HTERT RPE-1 (cell line): ENCODE results near the gene ESPN.
"Not testable (repeated sequence)": the region's sequence is repeated elsewhere in the genome, so short reads cannot be mapped to it uniquely, and the experiment has no call there.

ENCODE experiments used
- in situ Hi-C: fragments of 300-500 bp; cut with MboI; formaldehyde crosslinking; loops from 4 replicates; pipeline ENCODE4 v1.14.3; 2020; ENCODE audit warnings: low sequenced_read_pairs

ESPN gene

DNA sequence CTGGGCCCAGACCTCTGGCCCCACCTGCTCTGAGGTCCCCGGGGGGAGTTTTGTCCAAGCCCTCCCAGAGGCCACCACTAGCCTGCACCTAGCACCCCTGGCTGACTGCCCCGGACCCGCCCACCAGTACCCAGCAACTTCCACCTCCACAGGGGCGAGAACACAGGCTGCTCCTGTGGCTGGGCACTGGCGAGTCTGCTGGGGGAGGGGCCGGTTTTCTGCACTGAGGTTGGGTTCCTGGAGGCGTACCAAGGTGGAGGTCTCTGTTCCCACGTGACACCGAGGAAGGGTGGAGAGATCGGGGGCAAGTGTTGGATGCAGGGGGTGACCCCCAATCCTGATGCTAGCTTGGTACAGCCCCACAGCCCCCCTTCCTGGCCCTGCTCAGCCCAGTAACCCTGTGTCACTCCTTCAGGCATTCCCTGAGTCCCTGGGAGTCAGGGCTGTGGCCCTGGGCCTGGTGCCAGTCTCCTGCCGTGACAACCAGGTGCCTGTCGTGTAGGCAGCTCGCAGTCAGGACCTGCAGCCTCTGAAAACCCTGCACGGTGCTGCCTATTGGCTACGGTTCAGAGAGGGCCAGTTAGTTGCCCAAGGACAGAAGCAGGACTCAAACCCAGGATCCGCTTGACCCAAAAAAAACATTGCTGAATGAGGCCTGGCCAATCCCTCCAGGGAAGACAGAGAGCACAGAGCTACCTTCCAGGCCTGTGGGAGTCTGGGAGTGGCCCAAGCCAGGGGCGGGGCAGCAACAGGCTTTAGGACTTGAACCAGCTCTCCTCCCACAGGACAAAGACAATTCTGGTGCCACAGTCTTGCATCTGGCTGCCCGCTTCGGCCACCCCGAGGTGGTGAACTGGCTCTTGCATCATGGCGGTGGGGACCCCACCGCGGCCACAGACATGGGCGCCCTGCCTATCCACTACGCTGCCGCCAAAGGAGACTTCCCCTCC is 3.1 kb downstream of the ESPN start:
- in situ Hi-C loops: no loop called here

GRCh38 chr1:6428453-6428852 is 3.9 kb downstream of the ESPN start:
- in situ Hi-C loops: not testable (repeated sequence)

GRCh38 chr1:6429660-6430411 is 5.3 kb downstream of the ESPN start:
- in situ Hi-C loops: not testable (repeated sequence)

DNA sequence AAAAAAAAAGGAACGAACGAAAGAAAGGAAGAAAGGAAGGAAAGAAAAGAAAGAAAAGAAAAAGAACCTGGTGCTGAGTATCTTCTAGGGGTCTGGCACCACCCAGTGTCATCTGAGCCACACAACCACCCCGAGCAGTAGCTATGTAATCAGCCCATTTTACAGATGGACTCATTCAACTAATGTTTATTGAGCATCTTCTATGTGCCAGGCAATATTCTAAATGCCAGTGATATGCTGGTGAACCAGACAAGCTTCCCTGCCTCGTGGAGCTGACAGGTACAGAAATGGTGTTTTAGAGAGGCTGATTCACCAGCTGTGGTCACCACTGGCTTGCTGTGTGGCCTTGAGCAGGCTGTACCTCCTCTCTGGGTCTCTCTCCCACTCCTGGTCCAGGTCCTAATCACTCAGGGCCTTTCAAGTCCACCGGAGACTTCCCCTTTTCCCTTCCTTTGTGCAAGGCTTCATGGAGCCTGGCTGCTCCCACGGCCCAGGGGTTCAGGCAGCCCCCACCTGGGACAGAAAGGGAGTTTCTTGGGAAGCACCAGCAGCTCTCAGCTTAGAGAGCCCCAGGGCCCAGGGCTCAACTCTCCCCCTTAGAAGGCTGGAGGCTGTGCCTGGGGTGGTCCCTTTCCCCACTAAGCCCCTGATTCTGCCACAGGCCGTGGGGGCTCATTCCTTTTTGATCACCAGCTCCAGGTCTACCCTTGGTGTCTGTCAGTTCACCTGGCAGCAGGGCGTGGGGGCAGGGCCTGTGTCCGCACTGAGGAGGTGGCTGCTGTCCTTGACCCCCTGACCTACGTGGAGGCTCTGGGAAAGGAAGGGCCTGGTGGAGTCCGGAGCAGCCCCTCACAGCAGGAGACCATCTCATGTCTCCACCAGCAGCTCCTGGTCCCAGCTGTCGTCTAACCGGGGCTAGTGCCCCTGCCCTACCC is 7.3 kb downstream of the ESPN start:
- in situ Hi-C loops: not testable (repeated sequence)

GRCh38 chr1:6434186-6434585 is 9.6 kb downstream of the ESPN start:
- in situ Hi-C loops: no loop called here

- in situ Hi-C loops: no loop called here
These were observed 10.6 kb downstream of the ESPN start for GRCh38 chr1:6435129-6435528.

- in situ Hi-C loops: no loop called here
These were observed 11.0 kb downstream of the ESPN start for GRCh38 chr1:6435547-6435946.

GRCh38 chr1:6436277-6436676 is 11.7 kb downstream of the ESPN start:
- in situ Hi-C loops: not testable (repeated sequence)

DNA sequence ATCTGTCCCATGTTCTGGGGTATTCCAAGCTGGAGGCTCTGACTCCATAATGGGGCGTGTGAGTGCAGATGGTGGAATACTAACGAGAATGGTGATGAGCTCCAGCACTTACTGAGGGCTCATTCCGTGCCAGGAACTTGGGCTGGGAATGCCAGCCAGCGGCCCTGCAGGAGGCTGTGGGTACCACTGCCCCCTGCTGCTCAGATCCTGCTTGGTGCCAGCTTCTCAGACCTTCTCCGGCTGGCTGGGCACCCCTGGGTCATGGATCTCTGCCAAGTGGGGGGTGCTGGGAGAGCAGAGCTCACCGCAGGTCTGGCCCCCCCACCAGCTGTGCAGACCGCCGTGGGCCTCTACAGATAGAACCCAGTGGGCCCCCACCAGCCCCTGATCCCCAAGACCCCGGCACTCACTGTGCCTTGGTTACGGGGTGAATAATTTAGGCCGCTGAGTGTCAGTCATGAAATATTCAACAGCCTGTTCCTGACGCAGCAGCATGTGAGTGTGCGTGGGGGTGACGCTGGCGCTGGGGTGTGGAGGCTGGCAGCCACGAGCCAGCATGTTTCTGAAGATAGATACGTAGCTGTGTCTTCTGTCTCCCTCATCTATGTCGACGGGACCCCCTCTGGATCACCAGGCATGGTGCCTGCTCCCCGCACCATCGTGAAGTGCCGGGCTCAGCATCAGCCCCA is 12.6 kb downstream of the ESPN start:
- in situ Hi-C loops: not testable (repeated sequence)

GRCh38 chr1:6438047-6438525 is 13.5 kb downstream of the ESPN start:
- in situ Hi-C loops: no loop called here

- in situ Hi-C loops: no loop called here
These were observed 15.9 kb downstream of the ESPN start for GRCh38 chr1:6440198-6441126.

DNA sequence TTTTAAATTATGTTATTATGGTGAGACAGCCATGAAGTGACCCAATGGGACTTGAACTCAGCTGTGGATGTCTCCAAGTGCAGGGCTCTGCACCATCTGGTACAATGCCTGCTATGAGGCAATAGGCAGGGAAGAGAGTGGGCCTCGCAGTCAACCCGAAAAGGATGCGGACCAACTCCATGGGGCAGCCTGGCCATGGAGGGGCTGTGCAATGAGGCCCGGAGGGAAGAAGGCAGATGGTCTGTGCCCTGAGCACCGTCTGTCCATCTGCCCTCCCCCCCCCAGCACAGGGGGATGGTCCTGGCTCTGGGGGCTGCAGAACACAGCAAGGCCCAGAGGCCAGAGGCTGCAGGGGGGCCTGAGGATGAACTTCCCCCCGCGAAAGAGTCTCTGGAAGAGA is 17.0 kb downstream of the ESPN start:
- in situ Hi-C loops: no loop called here

- in situ Hi-C loops: no loop called here
These were observed 19.0 kb downstream of the ESPN start for GRCh38 chr1:6443339-6444115.

DNA sequence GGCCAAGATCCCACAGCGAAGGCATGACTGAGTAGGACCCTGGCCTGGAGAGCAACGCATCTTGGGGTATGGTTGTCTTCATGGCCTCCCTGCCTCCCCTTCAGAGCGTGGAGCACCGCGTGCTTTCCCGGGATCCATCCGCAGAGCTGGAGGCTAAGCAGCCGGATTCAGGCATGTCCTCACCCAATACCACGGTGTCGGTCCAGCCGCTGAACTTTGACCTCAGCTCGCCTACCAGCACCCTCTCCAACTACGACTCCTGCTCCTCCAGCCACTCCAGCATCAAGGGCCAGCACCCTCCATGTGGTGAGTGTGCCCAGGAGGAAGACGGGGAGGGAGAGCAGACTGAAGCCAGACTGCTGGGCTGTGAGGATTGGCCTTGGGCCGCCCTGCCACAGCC is 19.8 kb downstream of the ESPN start:
- in situ Hi-C loops: no loop called here

DNA sequence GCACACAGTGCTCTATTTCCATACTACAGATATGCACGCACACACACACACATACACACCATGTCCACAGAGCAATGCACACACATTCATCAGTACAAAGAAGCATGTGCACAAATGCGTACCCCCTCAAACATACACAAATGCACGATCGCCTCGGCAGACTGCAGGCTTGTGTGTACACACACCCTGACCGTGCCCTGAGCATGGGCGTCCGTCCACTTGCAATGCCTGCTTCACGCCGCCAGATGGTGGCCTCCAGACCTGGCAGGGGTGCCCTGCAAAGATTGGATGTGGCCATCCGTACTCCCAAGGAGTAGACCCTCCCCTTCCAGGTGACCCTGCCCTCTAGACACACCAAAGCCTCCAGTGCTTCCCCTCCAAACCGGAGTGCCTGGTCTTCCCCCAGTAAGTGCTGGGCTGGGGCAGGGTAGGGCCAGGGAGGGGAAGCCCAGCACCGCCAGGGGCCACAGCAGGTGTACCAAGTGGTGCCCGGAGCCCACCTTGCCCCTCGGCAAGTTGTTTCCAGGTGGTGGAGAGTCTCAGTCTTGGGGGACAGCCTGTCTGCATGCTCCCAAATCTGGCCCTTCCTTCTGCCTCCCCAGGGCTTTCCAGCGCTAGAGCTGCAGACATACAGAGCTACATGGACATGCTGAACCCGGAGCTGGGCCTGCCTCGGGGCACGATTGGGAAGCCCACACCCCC is 20.6 kb downstream of the ESPN start:
- in situ Hi-C loops: no loop called here

- in situ Hi-C loops: not testable (repeated sequence)
These were observed 21.4 kb downstream of the ESPN start for GRCh38 chr1:6445929-6446328.

DNA sequence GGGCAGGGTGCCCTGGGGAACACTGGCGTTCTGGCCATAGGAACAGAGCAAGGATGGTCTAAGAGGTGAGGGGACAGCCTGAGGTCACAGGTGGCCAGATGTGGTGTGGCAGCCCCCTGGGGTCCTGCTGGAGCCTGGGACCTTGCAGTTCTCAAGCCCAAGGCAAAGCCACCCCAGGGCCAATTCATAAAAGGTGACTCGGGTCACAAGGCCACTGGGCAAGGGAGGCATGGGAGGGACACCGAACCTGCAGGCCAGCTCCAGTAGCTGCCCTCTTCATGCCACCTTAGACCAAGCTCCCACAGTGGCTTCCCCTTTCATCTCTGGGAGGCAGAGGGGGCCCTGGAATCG is 22.1 kb downstream of the ESPN start:
- in situ Hi-C loops: no loop called here
